Erythroblast (primary cell): Measurements from ENCODE around the gene MIER2.

Experiments used
- DNase-seq, 2 experiments: peaks; one replicate each; lab custom pipeline; 2025; lab: John Stamatoyannopoulos, UW
- GATA1 ChIP-seq: IDR thresholded peaks from 2 replicates; pipeline ENCODE4 v1.6.1; 2011; ENCODE audit warnings: low read depth, mild to moderate bottlenecking, control low read depth, low read length, moderate library complexity
- POLR2A ChIP-seq: IDR thresholded peaks from 2 replicates; pipeline ENCODE4 v1.6.1; 2011; ENCODE audit warnings: mild to moderate bottlenecking, low read length

The MIER2 gene

GRCh38 chr19:339262-339887 is 5.2 kb downstream of the MIER2 start:
- DNase-seq, result no peak

GRCh38 chr19:338421-338820 is 6.2 kb downstream of the MIER2 start:
- DNase-seq, result no peak
- TF ChIP-seq GATA1 (no peak), POLR2A (no peak)

More at GRCh38 chr19:339262-339887, 5.2 kb downstream of the MIER2 start:
- TF ChIP-seq GATA1 (no peak), POLR2A (no peak)

- no peak for TF ChIP-seq POLR2A
- TF ChIP-seq GATA1, result no peak
- no peak for DNase-seq
These were observed 8.5 kb downstream of the MIER2 start for GRCh38 chr19:336067-336614.

GRCh38 chr19:335486-336066 is 9.0 kb downstream of the MIER2 start:
- no peak for TF ChIP-seq GATA1
- TF ChIP-seq POLR2A, result no peak
- no peak for DNase-seq

GRCh38 chr19:335072-335471 is 9.5 kb downstream of the MIER2 start:
- DNase-seq, result no peak
- no peak for TF ChIP-seq POLR2A
- no peak for TF ChIP-seq GATA1

GRCh38 chr19:334296-335071 is 10.1 kb downstream of the MIER2 start:
- no peak for TF ChIP-seq GATA1
- no peak for TF ChIP-seq POLR2A
- DNase-seq, result no peak

GRCh38 chr19:330503-330902 is 14.1 kb downstream of the MIER2 start:
- TF ChIP-seq GATA1 (no peak), POLR2A (no peak)
- no peak for DNase-seq

- TF ChIP-seq GATA1 (no peak), POLR2A (no peak)
- DNase-seq, result no peak
These were observed 14.7 kb downstream of the MIER2 start for GRCh38 chr19:329876-330275.

- TF ChIP-seq GATA1, result no peak
- DNase-seq, result peak; percentile 37 to 58
These were observed 16.5 kb downstream of the MIER2 start for GRCh38 chr19:328025-328505.

- no peak for TF ChIP-seq GATA1
- TF ChIP-seq POLR2A, result no peak
These were observed 17.1 kb downstream of the MIER2 start for GRCh38 chr19:327291-328024.

GRCh38 chr19:326871-327270 is 17.7 kb downstream of the MIER2 start:
- TF ChIP-seq GATA1 (no peak), POLR2A (no peak)
- DNase-seq, result no peak

More at GRCh38 chr19:327291-328024, 17.1 kb downstream of the MIER2 start:
- no peak for DNase-seq

GRCh38 chr19:325937-326565 is 18.5 kb downstream of the MIER2 start:
- TF ChIP-seq GATA1 (no peak), POLR2A (no peak)

GRCh38 chr19:325173-325936 is 19.2 kb downstream of the MIER2 start:
- TF ChIP-seq GATA1 (no peak), POLR2A (no peak)

More at GRCh38 chr19:325937-326565, 18.5 kb downstream of the MIER2 start:
- DNase-seq, result no peak

More at GRCh38 chr19:325173-325936, 19.2 kb downstream of the MIER2 start:
- no peak for DNase-seq
